Osteocyte (in vitro differentiated cells): ENCODE data around the gene CHRM5. TPM values are rescaled to one million over a fixed set of nuclear protein-coding genes. Genes with fewer than 3 reads are reported as not detected.
A peak's percentile ranks its signal among the peaks of the same experiment; 100 is the strongest.
"Not testable (repeated sequence)": the region's sequence is repeated elsewhere in the genome, so short reads cannot be mapped to it uniquely, and the experiment has no call there.

ENCODE experiments used
- DNase-seq: peaks from one replicate; pipeline ENCODE4 v3.0.0; 2021; ENCODE audit warnings: mixed read lengths; ENCODE audit not compliant: unreplicated experiment; ENCODE audit errors: extremely low spot score
- H3K27ac Mint-ChIP-seq: one replicate; pipeline ENCODE4 v1.8.0; 2021; ENCODE audit warnings: mild to moderate bottlenecking, mixed read lengths; ENCODE audit not compliant: unreplicated experiment
- H3K27me3 Mint-ChIP-seq: one replicate; pipeline ENCODE4 v1.8.0; 2021; ENCODE audit warnings: mixed read lengths; ENCODE audit not compliant: unreplicated experiment
- H3K36me3 Mint-ChIP-seq: one replicate; pipeline ENCODE4 v1.8.0; 2021; ENCODE audit warnings: mixed read lengths; ENCODE audit not compliant: unreplicated experiment
- H3K4me1 Mint-ChIP-seq: one replicate; pipeline ENCODE4 v1.8.0; 2021; ENCODE audit warnings: mixed read lengths; ENCODE audit not compliant: unreplicated experiment
- H3K4me3 Mint-ChIP-seq: one replicate; pipeline ENCODE4 v1.8.0; 2021; ENCODE audit warnings: mild to moderate bottlenecking, moderate library complexity, mixed read lengths; ENCODE audit not compliant: unreplicated experiment
- H3K9me3 Mint-ChIP-seq: one replicate; pipeline ENCODE4 v1.8.0; 2021; ENCODE audit warnings: mixed read lengths; ENCODE audit not compliant: unreplicated experiment
- total RNA-seq: library from RNA; stranded (reverse); gene quantifications from 2 replicates; pipeline ENCODE4 v1.2.1, GENCODE V29; 2021
- TF ChIP-seq, protein P1 (sequence below): fragments of 200-600 bp; sonication (generic); IDR thresholded peaks from 2 replicates; pipeline ENCODE4 v1.5.0; 2021; ENCODE audit warnings: antibody characterized with exemption, mild to moderate bottlenecking, moderate library complexity

The CHRM5 gene
- total RNA-seq, 1 donor from 2014 or later: not detected

DNA sequence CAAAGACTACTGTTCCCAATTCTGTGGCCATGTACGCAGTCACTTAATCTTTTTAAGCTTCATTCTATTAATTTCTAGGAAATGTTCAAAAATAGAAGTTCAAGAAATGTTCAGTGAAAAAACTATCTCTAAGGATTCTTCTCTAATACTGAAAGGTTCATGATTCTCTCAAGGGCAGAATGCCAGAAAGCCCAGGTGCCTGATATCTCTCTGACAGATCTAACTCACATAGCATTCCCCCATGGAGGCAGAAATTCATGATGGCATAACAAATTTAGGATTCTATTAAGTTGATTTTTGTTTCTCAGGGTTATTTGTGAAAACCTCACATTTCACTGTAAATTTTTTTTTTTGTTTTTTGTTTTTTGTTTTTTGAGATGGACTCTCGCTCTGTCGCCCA, 17.5 kb downstream of the CHRM5 start:
- H3K27me3 Mint-ChIP-seq: no peaks in the 10 kb centered on the region
- H3K27ac Mint-ChIP-seq: peak overlapping the region; percentile 63
- no peaks in the 10 kb centered on the region for H3K9me3 Mint-ChIP-seq
- TF ChIP-seq, protein P1, sequence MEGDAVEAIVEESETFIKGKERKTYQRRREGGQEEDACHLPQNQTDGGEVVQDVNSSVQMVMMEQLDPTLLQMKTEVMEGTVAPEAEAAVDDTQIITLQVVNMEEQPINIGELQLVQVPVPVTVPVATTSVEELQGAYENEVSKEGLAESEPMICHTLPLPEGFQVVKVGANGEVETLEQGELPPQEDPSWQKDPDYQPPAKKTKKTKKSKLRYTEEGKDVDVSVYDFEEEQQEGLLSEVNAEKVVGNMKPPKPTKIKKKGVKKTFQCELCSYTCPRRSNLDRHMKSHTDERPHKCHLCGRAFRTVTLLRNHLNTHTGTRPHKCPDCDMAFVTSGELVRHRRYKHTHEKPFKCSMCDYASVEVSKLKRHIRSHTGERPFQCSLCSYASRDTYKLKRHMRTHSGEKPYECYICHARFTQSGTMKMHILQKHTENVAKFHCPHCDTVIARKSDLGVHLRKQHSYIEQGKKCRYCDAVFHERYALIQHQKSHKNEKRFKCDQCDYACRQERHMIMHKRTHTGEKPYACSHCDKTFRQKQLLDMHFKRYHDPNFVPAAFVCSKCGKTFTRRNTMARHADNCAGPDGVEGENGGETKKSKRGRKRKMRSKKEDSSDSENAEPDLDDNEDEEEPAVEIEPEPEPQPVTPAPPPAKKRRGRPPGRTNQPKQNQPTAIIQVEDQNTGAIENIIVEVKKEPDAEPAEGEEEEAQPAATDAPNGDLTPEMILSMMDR: no peak
- no peak for DNase-seq
- H3K4me1 Mint-ChIP-seq: peaks cover 55% of the 10 kb centered on the region
- no peak overlapping the region for H3K4me3 Mint-ChIP-seq
- H3K36me3 Mint-ChIP-seq: no peaks in the 10 kb centered on the region

DNA sequence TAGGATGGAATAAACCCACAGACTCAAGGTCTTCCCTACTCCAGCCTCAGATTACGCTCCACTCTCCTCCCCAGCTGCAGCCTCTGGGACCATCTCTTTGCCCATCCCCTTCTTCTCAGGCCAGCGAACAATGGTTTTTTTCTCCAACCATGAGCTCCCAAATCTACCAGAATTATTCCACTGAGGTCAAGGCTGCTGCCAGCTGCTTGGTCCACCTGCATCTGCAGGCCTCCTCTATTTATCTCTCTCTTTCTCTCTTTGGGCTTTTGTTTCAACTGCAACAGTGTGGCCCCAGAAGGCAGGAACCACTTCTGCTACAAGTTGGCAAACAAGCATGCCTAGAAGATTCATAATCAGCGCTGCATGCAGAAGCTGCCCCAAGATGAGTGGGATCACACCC, 19.1 kb downstream of the CHRM5 start:
- Mint-ChIP-seq H3K9me3 (no peaks in the 10 kb centered on the region), H3K27ac (no peak overlapping the region), H3K4me1 (peaks cover 48% of the 10 kb centered on the region), H3K4me3 (no peak overlapping the region), H3K27me3 (no peaks in the 10 kb centered on the region), H3K36me3 (no peaks in the 10 kb centered on the region)
- no peak for DNase-seq
- TF ChIP-seq, protein P1: no peak

DNA sequence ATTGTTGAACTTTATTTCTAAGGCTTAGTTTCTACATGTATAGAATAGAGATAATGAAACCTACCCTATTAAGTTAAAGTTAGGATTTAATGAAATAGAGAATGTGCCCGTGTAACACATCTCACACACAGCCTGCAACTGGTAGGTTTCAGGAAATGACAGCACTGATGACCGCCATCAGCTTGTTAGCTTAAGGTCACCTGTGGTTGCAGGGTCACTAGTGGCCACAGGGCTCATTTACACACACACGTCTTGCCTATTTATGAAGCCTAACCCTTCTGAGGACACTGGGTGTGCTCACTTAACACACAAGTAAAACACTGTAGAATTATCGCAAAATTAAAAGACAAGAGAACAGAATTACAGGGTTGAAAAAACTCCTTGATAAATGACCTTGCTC, 20.1 kb downstream of the CHRM5 start:
- H3K9me3 Mint-ChIP-seq: no peaks in the 10 kb centered on the region
- DNase-seq: no peak
- no peak overlapping the region for H3K4me3 Mint-ChIP-seq
- no peak overlapping the region for H3K27ac Mint-ChIP-seq
- TF ChIP-seq, protein P1: no peak
- no peaks in the 10 kb centered on the region for H3K36me3 Mint-ChIP-seq
- no peaks in the 10 kb centered on the region for H3K27me3 Mint-ChIP-seq
- H3K4me1 Mint-ChIP-seq: peaks cover 40% of the 10 kb centered on the region

DNA sequence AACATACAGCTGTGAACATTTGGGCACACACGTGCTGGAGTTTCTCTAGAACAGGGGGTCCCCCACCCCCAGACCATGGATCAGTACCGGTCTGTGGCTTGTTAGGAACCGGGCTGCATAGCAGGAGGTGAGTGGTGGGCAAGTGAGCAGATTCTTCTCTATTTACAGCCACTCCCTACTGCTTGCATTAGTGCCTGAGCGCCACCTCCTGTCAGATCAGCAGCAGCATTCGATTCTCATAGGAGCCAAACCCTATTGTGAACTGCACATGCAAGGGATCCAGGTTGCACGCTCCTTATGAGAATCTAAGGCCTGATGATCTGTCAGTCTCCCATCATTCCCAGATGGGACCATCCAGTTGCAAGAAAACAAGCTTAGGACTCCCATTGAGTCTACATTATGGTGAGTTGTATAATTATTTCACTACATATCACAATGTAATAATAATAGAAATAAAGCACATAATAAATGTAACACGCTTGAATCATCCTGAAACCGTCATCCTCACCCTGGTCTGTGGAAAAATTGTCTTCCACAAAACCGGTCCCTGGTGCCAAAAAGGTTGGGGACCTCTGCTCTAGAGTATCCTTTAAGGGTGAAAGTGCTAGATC, 25.8 kb downstream of the CHRM5 start:
- no peak for DNase-seq
- TF ChIP-seq, protein P1: peak; percentile 66
- no peaks in the 10 kb centered on the region for H3K9me3 Mint-ChIP-seq
- no peak overlapping the region for H3K27ac Mint-ChIP-seq
- H3K4me3 Mint-ChIP-seq: no peak overlapping the region
- H3K4me1 Mint-ChIP-seq: peaks cover 4% of the 10 kb centered on the region
- no peaks in the 10 kb centered on the region for H3K36me3 Mint-ChIP-seq
- no peaks in the 10 kb centered on the region for H3K27me3 Mint-ChIP-seq

DNA sequence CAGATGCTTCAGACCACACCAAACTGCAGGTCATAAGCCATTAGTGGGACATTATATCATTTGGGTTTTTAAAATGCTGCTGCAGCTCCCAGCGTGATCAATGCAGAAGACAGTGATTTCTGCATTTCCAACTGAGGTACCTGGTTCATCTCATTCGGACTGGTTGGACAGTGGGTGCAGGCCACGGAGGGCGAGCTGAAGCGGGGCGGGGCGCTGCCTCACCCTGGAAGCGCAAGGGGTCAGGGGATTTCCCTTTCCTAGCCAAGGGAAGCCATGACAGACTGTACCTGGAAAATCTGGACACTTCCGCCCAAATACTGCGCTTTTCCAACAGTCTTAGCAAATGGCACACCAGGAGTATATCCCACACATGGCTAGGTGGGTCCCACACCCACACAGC, 27.4 kb downstream of the CHRM5 start:
- H3K36me3 Mint-ChIP-seq, DNase-seq, H3K4me1 Mint-ChIP-seq, H3K27ac Mint-ChIP-seq, H3K27me3 Mint-ChIP-seq, H3K4me3 Mint-ChIP-seq, H3K9me3 Mint-ChIP-seq: not testable (repeated sequence)

DNA sequence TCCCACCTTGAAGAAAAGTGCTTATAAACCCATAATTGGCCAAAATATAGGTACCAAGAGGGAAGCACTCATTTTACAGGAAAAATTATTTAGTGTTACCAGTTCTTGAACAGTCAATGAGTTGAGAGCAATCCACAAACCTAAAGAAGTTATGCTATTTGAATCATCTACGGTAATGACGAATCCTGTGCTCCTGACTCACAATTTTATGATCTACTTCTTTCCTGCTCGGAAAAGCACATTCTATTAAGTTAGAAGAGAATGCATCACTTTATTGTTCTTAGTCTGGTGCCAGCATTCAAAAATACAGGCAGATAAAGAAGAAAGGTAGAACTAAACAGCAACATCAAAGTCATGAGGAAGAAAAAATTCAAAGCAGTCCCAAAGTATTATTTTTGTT, 33.2 kb downstream of the CHRM5 start:
- no peak overlapping the region for H3K4me3 Mint-ChIP-seq
- no peaks in the 10 kb centered on the region for H3K9me3 Mint-ChIP-seq
- DNase-seq: no peak
- peaks cover 6% of the 10 kb centered on the region for H3K36me3 Mint-ChIP-seq
- H3K27me3 Mint-ChIP-seq: no peaks in the 10 kb centered on the region
- H3K27ac Mint-ChIP-seq: no peak overlapping the region
- H3K4me1 Mint-ChIP-seq: peaks cover 4% of the 10 kb centered on the region
- TF ChIP-seq, protein P1: no peak
